ENCODE results near the gene OTULINL.

GRCh38 chr5:14545862-14546261 is 35.7 kb upstream of the OTULINL start:
- TF ChIP-seq CTCF (IDR thresholded peaks at IDR 0.05) (no peak), MAX (IDR thresholded peaks at IDR 0.05; ENCODE audit: low read depth) (no peak), USF1 (IDR thresholded peaks at IDR 0.05; ENCODE audit: borderline replicate concordance, low read depth) (no peak), EP300 (IDR thresholded peaks at IDR 0.05; ENCODE audit: borderline replicate concordance in 1 of 2, low read depth in 1 of 2, low read length in 1 of 2) (no peak), TCF12 (IDR thresholded peaks at IDR 0.05) (no peak), POLR2AphosphoS5 (IDR thresholded peaks at IDR 0.05; ENCODE audit: low read depth, low read length) (no peak)
- TF ChIP-seq, protein P1, sequence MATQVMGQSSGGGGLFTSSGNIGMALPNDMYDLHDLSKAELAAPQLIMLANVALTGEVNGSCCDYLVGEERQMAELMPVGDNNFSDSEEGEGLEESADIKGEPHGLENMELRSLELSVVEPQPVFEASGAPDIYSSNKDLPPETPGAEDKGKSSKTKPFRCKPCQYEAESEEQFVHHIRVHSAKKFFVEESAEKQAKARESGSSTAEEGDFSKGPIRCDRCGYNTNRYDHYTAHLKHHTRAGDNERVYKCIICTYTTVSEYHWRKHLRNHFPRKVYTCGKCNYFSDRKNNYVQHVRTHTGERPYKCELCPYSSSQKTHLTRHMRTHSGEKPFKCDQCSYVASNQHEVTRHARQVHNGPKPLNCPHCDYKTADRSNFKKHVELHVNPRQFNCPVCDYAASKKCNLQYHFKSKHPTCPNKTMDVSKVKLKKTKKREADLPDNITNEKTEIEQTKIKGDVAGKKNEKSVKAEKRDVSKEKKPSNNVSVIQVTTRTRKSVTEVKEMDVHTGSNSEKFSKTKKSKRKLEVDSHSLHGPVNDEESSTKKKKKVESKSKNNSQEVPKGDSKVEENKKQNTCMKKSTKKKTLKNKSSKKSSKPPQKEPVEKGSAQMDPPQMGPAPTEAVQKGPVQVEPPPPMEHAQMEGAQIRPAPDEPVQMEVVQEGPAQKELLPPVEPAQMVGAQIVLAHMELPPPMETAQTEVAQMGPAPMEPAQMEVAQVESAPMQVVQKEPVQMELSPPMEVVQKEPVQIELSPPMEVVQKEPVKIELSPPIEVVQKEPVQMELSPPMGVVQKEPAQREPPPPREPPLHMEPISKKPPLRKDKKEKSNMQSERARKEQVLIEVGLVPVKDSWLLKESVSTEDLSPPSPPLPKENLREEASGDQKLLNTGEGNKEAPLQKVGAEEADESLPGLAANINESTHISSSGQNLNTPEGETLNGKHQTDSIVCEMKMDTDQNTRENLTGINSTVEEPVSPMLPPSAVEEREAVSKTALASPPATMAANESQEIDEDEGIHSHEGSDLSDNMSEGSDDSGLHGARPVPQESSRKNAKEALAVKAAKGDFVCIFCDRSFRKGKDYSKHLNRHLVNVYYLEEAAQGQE (IDR thresholded peaks at IDR 0.05; ENCODE audit: low read depth, low read length): no peak
